HG03196 (cell line): ENCODE data around the gene RXRB.
"Not testable (repeated sequence)": the region's sequence is repeated elsewhere in the genome, so short reads cannot be mapped to it uniquely, and the experiment has no call there.

ENCODE experiments used
- ATAC-seq: cut with Tn5 transposase; IDR thresholded peaks from one replicate; pipeline ENCODE4 v1.9.1; 2021; ENCODE audit not compliant: unreplicated experiment

Gene RXRB

GRCh38 chr6:33164665-33165373 is 35.6 kb downstream of the RXRB start:
- no peak for ATAC-seq

- no peak for ATAC-seq
Observed at GRCh38 chr6:33164176-33164575, 36.3 kb downstream of the RXRB start.

DNA sequence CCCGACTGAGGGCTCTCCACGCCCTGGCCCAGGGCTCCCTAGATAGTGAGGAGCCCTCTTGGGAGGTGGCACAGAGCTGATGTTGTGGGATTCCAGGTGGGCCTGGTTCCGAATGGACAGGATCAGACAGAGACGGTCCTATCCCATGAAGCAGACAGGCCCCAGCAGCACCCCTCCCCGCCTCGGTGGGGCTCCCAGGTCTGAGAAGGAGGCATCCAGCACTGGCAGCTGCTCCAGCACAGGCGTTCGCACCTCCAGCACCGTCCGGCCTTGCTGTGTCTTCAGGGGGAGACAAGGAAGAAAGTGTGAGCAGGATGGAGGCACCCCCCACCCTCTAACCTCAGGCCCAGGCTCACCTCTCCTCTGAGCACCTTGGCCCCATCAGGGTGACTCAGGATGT is 36.9 kb downstream of the RXRB start:
- ATAC-seq = no peak

- ATAC-seq = no peak
Observed at GRCh38 chr6:33161354-33162331, 38.8 kb downstream of the RXRB start.

- ATAC-seq = no peak
Observed at GRCh38 chr6:33160728-33161344, 39.6 kb downstream of the RXRB start.

GRCh38 chr6:33160096-33160495 is 40.4 kb downstream of the RXRB start:
- no peak for ATAC-seq

- ATAC-seq = no peak
Observed at GRCh38 chr6:33156964-33157363, 43.5 kb downstream of the RXRB start.

- ATAC-seq = no peak
Observed at GRCh38 chr6:33156561-33156960, 43.9 kb downstream of the RXRB start.

DNA sequence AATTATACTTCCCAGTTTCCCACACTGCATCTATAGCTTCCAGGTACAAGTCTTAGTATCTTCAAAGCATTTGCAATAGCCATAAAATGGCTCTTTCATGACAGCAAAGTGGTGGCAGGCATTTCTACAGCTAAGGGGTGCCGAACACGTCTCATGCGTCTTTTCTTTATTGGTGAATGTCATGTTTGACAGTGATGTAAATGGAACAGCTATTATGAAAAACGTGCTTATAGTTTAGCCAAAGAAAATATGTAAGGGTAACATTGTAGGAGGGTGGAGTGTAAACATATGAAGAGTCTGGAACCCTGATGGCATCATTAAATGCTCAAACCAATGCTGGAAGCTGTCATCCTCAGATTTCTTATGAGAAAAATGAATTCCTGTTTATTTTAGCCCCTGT is 46.1 kb downstream of the RXRB start:
- no peak for ATAC-seq

DNA sequence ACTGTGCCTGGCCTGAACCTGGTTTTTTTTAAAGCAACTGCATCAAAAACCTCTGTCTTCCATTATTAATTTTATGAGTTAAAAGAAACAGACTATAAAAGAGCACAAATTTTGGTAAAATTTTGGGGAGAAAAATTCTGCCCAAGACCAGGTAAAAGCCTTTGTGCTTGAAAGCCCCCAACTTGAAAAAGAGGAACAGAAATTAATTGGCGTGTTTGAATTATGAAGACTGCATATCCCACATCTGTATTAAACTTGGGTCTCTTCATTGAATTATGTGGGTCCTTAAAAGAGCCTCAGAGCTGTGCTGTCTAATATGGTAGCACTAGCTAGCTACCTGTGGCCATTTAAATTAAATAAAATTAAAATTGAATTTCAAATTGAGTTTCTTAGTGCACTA is 49.4 kb downstream of the RXRB start:
- no peak for ATAC-seq

DNA sequence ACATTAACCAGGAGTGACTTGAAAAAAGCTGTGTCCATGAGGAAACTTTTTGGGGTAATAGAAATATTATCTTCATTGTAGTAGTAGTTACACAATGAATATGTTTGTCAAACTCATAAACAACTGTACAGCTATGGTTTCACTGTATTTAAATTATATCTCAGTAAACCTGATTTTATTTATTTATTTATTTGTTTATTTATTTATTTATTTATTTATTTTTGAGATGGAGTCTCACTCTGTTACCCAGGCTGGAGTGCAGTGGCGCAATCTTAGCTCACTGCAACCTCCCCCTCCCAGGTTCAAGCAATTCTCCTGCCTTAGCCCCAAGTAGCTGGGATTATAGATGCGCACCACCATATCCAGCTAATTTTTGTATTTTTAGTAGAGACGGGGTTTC is 49.9 kb downstream of the RXRB start:
- ATAC-seq = not testable (repeated sequence)

- no peak for ATAC-seq
Observed at GRCh38 chr6:33147807-33148666, 52.4 kb downstream of the RXRB start.

DNA sequence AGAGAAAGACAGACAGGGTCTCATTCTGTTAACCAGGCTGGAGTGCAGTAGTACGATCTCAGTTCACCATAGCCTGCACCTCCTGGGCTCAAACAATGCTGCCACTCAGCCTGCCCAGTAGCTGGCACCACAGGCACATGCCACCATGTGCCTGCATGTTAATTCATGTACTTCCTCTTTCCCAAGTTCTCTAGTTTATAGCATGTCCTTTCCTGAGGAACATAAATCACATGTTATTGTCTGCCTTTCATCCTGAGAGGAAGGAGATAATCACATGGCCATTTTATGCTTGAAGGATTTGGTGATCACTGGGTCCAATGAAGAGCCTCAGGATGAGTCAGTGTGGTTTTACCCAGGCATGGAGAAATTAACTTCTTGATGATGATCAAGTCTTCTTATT is 56.1 kb downstream of the RXRB start:
- ATAC-seq = no peak
